BLaER1 (cell line): ENCODE data around the gene TMEM121B.

Source experiments
- H3K27ac ChIP-seq: shearing (Covaris generic); formaldehyde crosslinking; 2 replicates; pipeline ENCODE4 v1.8.1; 2022
- H3K27me3 ChIP-seq: shearing (Covaris generic); formaldehyde crosslinking; 2 replicates; pipeline ENCODE4 v1.8.1; 2022
- H3K36me3 ChIP-seq: shearing (Covaris generic); formaldehyde crosslinking; 2 replicates; pipeline ENCODE4 v1.8.1; 2022
- H3K4me1 ChIP-seq: shearing (Covaris generic); formaldehyde crosslinking; 2 replicates; pipeline ENCODE4 v1.8.1; 2022
- H3K4me2 ChIP-seq: shearing (Covaris generic); formaldehyde crosslinking; 2 replicates; pipeline ENCODE4 v1.8.1; 2022
- H3K4me3 ChIP-seq: shearing (Covaris generic); formaldehyde crosslinking; 2 replicates; pipeline ENCODE4 v1.8.1; 2022
- H3K9ac ChIP-seq: shearing (Covaris generic); formaldehyde crosslinking; 2 replicates; pipeline ENCODE4 v1.8.1; 2022
- H3K9me3 ChIP-seq: shearing (Covaris generic); formaldehyde crosslinking; 2 replicates; pipeline ENCODE4 v1.8.1; 2022
- H4K20me1 ChIP-seq: shearing (Covaris generic); formaldehyde crosslinking; 2 replicates; pipeline ENCODE4 v1.8.1; 2022
- Cebpa-rat ChIP-seq: shearing (Covaris generic); IDR thresholded peaks from 2 replicates; pipeline ENCODE4 v1.8.1; 2022

TMEM121B gene

GRCh38 chr22:17096071-17096470 is 25.1 kb downstream of the TMEM121B start:
- Histone ChIP-seq H3K9me3 (no peaks in the 10 kb centered on the region), H3K9ac (no peak overlapping the region), H3K36me3 (peaks cover 24% of the 10 kb centered on the region), H3K27ac (peak overlapping the region; percentile 24; the same call in 1 of the 2 replicates), H3K4me1 (peaks cover 67% of the 10 kb centered on the region), H3K4me3 (no peak overlapping the region), H3K27me3 (no peaks in the 10 kb centered on the region), H3K4me2 (peak overlapping the region; percentile 84), H4K20me1 (peaks cover 86% of the 10 kb centered on the region)
- no peak for TF ChIP-seq Cebpa-rat

DNA sequence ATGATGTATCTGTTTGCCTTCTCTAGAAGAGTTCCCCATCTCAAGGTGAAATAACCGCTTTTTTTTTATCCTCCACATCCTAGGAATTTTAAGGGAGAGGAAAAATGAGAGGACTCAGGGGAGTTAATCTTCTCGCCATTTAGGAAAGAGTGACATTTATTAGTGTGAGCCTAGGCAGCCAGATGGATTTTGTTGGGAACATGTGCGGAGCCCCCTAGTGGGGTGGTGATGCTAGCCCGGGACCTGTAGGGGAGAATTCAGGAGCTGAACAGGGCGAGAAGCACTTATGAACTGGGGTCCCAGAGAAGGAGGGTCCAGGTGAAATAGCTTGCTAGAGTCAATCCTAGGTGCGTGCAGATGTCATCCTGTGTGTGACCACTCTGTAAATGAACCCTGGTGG is 25.6 kb downstream of the TMEM121B start:
- H3K4me3 ChIP-seq, result no peak overlapping the region
- no peak for TF ChIP-seq Cebpa-rat
- no peaks in the 10 kb centered on the region for H3K27me3 ChIP-seq
- H4K20me1 ChIP-seq, result peaks cover 90% of the 10 kb centered on the region
- 0 out of 2 replicates have a peak overlapping the region, but pooled peaks have one; percentile 24 for H3K27ac ChIP-seq
- H3K4me1 ChIP-seq, result peaks cover 72% of the 10 kb centered on the region
- peak overlapping the region; percentile 84 for H3K4me2 ChIP-seq
- no peaks in the 10 kb centered on the region for H3K9me3 ChIP-seq
- no peak overlapping the region for H3K9ac ChIP-seq
- H3K36me3 ChIP-seq, result peaks cover 19% of the 10 kb centered on the region

- Histone ChIP-seq H3K4me2 (no peak overlapping the region), H3K9me3 (no peaks in the 10 kb centered on the region), H3K27me3 (no peaks in the 10 kb centered on the region), H3K9ac (no peak overlapping the region), H3K4me3 (no peak overlapping the region), H3K4me1 (peaks cover 77% of the 10 kb centered on the region), H3K27ac (no peak overlapping the region), H3K36me3 (no peaks in the 10 kb centered on the region), H4K20me1 (peaks cover 99% of the 10 kb centered on the region)
- no peak for TF ChIP-seq Cebpa-rat
These were observed 28.1 kb downstream of the TMEM121B start for GRCh38 chr22:17093081-17093480.

GRCh38 chr22:17091851-17092250 is 29.3 kb downstream of the TMEM121B start:
- Histone ChIP-seq H3K27me3 (no peaks in the 10 kb centered on the region), H3K9me3 (no peaks in the 10 kb centered on the region), H3K9ac (no peak overlapping the region), H3K4me3 (no peak overlapping the region), H4K20me1 (peaks cover 99% of the 10 kb centered on the region), H3K4me2 (0 out of 2 replicates have a peak overlapping the region, but pooled peaks have one; percentile 16), H3K27ac (no peak overlapping the region), H3K36me3 (no peaks in the 10 kb centered on the region), H3K4me1 (peaks cover 77% of the 10 kb centered on the region)
- no peak for TF ChIP-seq Cebpa-rat

DNA sequence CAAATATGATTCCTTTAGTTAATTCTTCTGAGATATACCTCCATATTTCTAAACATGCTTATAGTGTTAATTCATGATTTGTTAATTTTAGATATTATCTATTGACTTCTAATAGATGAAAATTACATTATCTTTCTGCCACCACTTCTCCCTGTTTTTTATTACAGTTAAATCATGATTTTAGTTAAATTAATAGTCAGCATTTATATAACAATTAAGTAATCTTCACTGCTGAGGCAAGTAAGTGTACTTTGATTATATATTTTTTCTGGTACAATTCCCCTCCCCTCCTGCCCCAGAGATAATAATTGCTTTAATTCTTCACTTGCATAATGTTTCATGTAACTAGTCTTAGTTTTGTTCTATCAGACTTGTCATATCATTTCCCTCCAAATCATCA is 30.6 kb downstream of the TMEM121B start:
- Histone ChIP-seq H3K4me1 (peaks cover 77% of the 10 kb centered on the region), H3K9me3 (no peaks in the 10 kb centered on the region), H3K9ac (no peak overlapping the region), H3K4me2 (no peak overlapping the region), H3K4me3 (no peak overlapping the region), H4K20me1 (peaks cover 99% of the 10 kb centered on the region), H3K27me3 (no peaks in the 10 kb centered on the region), H3K36me3 (no peaks in the 10 kb centered on the region), H3K27ac (no peak overlapping the region)
- no peak for TF ChIP-seq Cebpa-rat

- no peaks in the 10 kb centered on the region for H3K9me3 ChIP-seq
- peak overlapping the region; percentile 96 for H3K4me3 ChIP-seq
- H3K27ac ChIP-seq, result peak overlapping the region; percentile 75
- peak overlapping the region; percentile 60 for H3K9ac ChIP-seq
- peaks cover 72% of the 10 kb centered on the region for H4K20me1 ChIP-seq
- peak overlapping the region; percentile 99 for H3K4me2 ChIP-seq
- H3K36me3 ChIP-seq, result no peaks in the 10 kb centered on the region
- H3K4me1 ChIP-seq, result peaks cover 78% of the 10 kb centered on the region
- TF ChIP-seq Cebpa-rat, result no peak
- no peaks in the 10 kb centered on the region for H3K27me3 ChIP-seq
These were observed 33.5 kb downstream of the TMEM121B start for GRCh38 chr22:17087498-17088131.

GRCh38 chr22:17086788-17087497 is 34.2 kb downstream of the TMEM121B start:
- Histone ChIP-seq H3K4me3 (peak overlapping the region; percentile 96), H3K36me3 (no peaks in the 10 kb centered on the region), H4K20me1 (peaks cover 65% of the 10 kb centered on the region), H3K9me3 (no peaks in the 10 kb centered on the region), H3K27ac (peak overlapping the region; percentile 75), H3K27me3 (no peaks in the 10 kb centered on the region), H3K9ac (peak overlapping the region; percentile 60), H3K4me2 (peak overlapping the region; percentile 99), H3K4me1 (peaks cover 71% of the 10 kb centered on the region)
- no peak for TF ChIP-seq Cebpa-rat

- peaks cover 59% of the 10 kb centered on the region for H4K20me1 ChIP-seq
- H3K4me2 ChIP-seq, result peak overlapping the region; percentile 99
- no peak for TF ChIP-seq Cebpa-rat
- no peaks in the 10 kb centered on the region for H3K36me3 ChIP-seq
- peak overlapping the region; percentile 95; the same call in 1 of the 2 replicates for H3K27ac ChIP-seq
- peaks cover 65% of the 10 kb centered on the region for H3K4me1 ChIP-seq
- no peaks in the 10 kb centered on the region for H3K27me3 ChIP-seq
- peak overlapping the region; percentile 96 for H3K4me3 ChIP-seq
- H3K9ac ChIP-seq, result peak overlapping the region; percentile 93
- H3K9me3 ChIP-seq, result no peaks in the 10 kb centered on the region
These were observed 34.9 kb downstream of the TMEM121B start for GRCh38 chr22:17086296-17086695.

- H3K4me2 ChIP-seq, result peak overlapping the region; percentile 99
- peak overlapping the region; percentile 95 for H3K27ac ChIP-seq
- H4K20me1 ChIP-seq, result peaks cover 51% of the 10 kb centered on the region
- H3K27me3 ChIP-seq, result no peaks in the 10 kb centered on the region
- peaks cover 57% of the 10 kb centered on the region for H3K4me1 ChIP-seq
- H3K9ac ChIP-seq, result peak overlapping the region; percentile 93
- H3K36me3 ChIP-seq, result no peaks in the 10 kb centered on the region
- peak overlapping the region; percentile 96 for H3K4me3 ChIP-seq
- peak; percentile 25; the same call in 1 of the 2 replicates for TF ChIP-seq Cebpa-rat
- H3K9me3 ChIP-seq, result no peaks in the 10 kb centered on the region
These were observed 35.6 kb downstream of the TMEM121B start for GRCh38 chr22:17085277-17086181.
